KOPT-K1 (cell line): ENCODE results near the gene NCOA1.
"Not testable (repeated sequence)": the region's sequence is repeated elsewhere in the genome, so short reads cannot be mapped to it uniquely, and the experiment has no call there.

ENCODE experiments used
- H3K27ac ChIP-seq: fragments of 200-600 bp; sonication (generic); 2 replicates; pipeline ENCODE4 v1.5.1; 2016; ENCODE audit warnings: antibody characterized with exemption, mild to moderate bottlenecking, low read depth, low read length; ENCODE audit not compliant: poor library complexity, severe bottlenecking
- H3K36me3 ChIP-seq: fragments of 200-600 bp; sonication (generic); 2 replicates; pipeline ENCODE4 v1.5.1; 2017; ENCODE audit warnings: antibody characterized with exemption, mild to moderate bottlenecking, low read length, moderate library complexity; ENCODE audit not compliant: insufficient read depth
- H3K9me3 ChIP-seq: fragments of 200-600 bp; sonication (generic); 2 replicates; pipeline ENCODE4 v1.5.1; 2017; ENCODE audit warnings: antibody characterized with exemption, low read length, mild to moderate bottlenecking; ENCODE audit not compliant: insufficient read depth, poor library complexity, severe bottlenecking

NCOA1 gene

GRCh38 chr2:24659862-24660261 is 168.8 kb downstream of the NCOA1 start:
- no peak overlapping the region for H3K27ac ChIP-seq
- peaks cover 4% of the 10 kb centered on the region; the same call in 1 of the 2 replicates for H3K36me3 ChIP-seq
- no peaks in the 10 kb centered on the region for H3K9me3 ChIP-seq

DNA sequence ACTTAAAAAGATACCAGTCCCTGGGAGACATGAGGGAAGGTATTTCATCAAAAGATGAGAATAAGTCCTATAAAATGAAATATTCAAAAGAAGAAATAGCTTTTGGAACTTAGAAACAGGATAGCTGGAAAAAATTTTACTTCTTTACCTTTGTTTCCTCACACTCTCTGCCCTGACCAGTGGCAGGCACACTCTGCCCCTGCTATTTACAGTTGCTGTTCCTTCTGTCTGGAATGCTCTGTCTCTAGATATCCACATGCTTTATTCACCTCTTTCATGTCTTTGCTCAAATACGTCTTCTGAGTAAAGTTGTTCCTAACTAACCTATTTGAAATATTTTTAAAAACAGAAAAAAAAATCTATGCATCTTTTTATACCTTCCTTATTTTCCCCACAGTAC is 176.5 kb downstream of the NCOA1 start:
- Histone ChIP-seq H3K27ac (no peak overlapping the region), H3K36me3 (no peaks in the 10 kb centered on the region), H3K9me3 (no peaks in the 10 kb centered on the region)

DNA sequence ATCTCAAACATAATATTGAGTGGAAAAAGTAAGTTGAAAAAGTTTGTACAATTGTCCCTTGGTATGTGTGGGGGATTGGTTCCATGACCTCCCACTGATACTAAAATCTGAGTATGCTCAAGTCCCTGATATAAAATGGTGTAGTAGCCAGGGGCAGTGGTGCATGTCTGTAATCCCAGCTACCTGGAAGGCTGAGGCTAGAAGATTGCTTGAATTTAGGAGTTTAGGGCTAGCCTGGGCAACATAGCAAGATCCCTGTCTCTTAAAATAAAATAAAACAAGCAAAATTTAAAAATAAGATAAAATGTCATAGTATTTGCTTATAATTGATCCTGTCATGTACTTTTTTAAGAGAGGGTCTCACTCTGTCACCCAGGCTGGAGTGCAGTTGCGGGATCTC is 180.2 kb downstream of the NCOA1 start:
- H3K36me3 ChIP-seq: no peaks in the 10 kb centered on the region

DNA sequence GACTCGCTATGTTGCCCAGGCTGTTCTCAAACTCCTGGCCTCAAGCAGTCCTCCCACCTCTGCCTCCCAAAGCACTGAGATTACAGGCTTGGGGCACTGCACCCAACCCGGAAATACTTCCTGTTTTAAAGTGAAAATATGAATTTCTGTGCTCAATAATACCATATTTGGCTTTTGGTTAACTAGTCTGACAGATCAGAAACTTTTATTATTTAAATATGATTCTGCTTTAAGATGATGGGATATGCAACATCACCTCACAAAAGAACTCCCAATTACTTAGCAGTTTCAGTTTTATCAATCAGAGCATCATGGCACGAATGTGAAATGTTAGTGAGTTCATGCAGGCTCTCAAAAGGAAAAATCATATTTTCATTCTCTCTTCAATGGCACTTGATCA is 181.5 kb downstream of the NCOA1 start:
- H3K27ac ChIP-seq: no peak overlapping the region
- no peaks in the 10 kb centered on the region for H3K36me3 ChIP-seq
- H3K9me3 ChIP-seq: no peaks in the 10 kb centered on the region

More for the DNA sequence above, 180.2 kb downstream of the NCOA1 start:
- no peak overlapping the region for H3K27ac ChIP-seq
- H3K9me3 ChIP-seq: no peaks in the 10 kb centered on the region

- Histone ChIP-seq H3K27ac (no peak overlapping the region), H3K9me3 (no peaks in the 10 kb centered on the region), H3K36me3 (peaks cover 5% of the 10 kb centered on the region; the same call in 1 of the 2 replicates)
These were observed 184.3 kb downstream of the NCOA1 start for GRCh38 chr2:24675338-24675737.

DNA sequence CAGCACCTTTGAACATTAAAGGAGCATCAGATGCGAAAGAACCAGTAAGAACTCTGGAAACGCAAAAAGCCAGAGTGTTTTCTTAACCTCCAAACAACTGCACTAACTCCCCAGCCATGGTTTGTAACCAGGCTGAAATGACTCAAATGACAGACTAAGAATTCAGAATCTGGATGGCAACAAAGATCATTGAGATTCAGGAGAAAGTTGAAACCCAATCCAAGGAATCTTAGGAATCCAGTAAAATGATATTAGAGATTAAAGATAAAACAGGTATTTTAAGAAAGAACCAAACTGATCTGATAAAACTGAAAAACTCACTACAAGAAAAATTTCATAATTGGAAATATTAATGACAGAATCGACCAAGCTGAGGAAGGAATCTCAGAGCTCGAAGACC is 185.4 kb downstream of the NCOA1 start:
- Histone ChIP-seq H3K9me3 (no peaks in the 10 kb centered on the region), H3K36me3 (peaks cover 5% of the 10 kb centered on the region; the same call in 1 of the 2 replicates), H3K27ac (no peak overlapping the region)

- H3K27ac ChIP-seq, H3K9me3 ChIP-seq, H3K36me3 ChIP-seq: not testable (repeated sequence)
These were observed 187.0 kb downstream of the NCOA1 start for GRCh38 chr2:24678066-24678465.

- H3K27ac ChIP-seq: no peak overlapping the region
- H3K36me3 ChIP-seq: peaks cover 5% of the 10 kb centered on the region; the same call in 1 of the 2 replicates
- no peaks in the 10 kb centered on the region for H3K9me3 ChIP-seq
These were observed 189.1 kb downstream of the NCOA1 start for GRCh38 chr2:24680196-24680595.

DNA sequence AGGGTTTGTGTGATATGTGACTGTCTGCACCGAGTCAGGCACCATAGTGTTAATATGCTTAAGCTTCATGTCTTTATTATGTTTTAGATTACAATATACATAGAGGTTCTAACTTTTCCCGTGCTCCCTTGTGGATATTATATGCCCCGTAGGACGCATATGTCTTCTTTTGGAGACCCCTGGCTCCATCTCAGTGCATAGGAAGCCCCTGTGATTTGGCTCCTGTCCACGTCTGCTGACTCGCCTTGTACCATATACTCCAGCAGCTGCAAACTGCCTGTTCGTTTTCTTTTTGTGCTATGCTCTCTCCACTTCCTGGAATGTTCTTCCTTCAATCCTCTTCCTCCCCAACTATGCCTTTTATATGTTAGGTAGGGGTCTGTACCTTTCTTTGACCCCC is 191.2 kb downstream of the NCOA1 start:
- H3K36me3 ChIP-seq: peaks cover 5% of the 10 kb centered on the region; the same call in 1 of the 2 replicates
- no peaks in the 10 kb centered on the region for H3K9me3 ChIP-seq
- no peak overlapping the region for H3K27ac ChIP-seq

GRCh38 chr2:24683408-24683807 is 192.4 kb downstream of the NCOA1 start:
- peaks cover 5% of the 10 kb centered on the region; the same call in 1 of the 2 replicates for H3K36me3 ChIP-seq
- no peak overlapping the region for H3K27ac ChIP-seq
- H3K9me3 ChIP-seq: no peaks in the 10 kb centered on the region

DNA sequence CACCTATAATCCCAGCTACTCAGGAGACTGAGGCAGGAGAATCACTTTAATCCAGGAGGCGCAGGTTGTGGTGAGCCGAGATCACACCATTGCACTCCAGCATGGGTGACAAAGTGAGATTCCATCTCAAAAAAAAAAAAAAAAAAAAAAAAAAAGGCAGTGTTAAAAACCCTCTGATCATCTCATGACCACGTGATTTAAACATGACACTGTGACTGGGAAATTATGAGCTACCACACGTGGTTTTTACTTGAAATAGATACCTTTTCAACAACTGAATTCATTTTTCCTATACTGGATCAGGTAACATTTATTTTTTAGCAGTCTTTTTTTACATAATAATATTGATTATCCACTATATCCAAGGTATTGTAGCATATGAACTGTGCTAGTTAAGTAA is 199.5 kb downstream of the NCOA1 start:
- Histone ChIP-seq H3K27ac (no peak overlapping the region), H3K9me3 (no peaks in the 10 kb centered on the region), H3K36me3 (peaks cover 3% of the 10 kb centered on the region; the same call in 1 of the 2 replicates)

DNA sequence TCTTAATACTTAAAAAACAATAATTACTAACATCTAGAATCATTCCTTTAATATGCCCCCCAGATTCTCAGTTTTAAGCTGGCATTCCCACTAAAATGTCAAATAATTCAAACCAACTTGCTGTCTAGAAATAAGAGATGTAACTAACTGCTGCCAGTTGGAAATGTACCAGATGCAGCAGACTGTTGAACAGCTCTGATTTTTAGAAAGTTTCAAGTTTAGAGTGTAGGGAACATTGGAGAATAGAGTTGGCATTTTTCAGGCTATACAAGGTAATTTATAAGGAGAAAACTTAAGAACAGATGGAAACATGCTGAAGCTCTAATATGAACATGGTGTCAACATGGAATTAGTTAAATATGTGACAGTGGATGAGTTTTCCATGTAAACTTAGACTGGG is 200.8 kb downstream of the NCOA1 start:
- Histone ChIP-seq H3K36me3 (peaks cover 3% of the 10 kb centered on the region; the same call in 1 of the 2 replicates), H3K27ac (no peak overlapping the region), H3K9me3 (no peaks in the 10 kb centered on the region)

- Histone ChIP-seq H3K36me3 (peaks cover 10% of the 10 kb centered on the region), H3K27ac (no peak overlapping the region), H3K9me3 (no peaks in the 10 kb centered on the region)
These were observed 206.7 kb downstream of the NCOA1 start for GRCh38 chr2:24697792-24698191.

GRCh38 chr2:24702800-24703199 is 211.7 kb downstream of the NCOA1 start:
- peaks cover 15% of the 10 kb centered on the region for H3K36me3 ChIP-seq
- H3K27ac ChIP-seq: no peak overlapping the region

GRCh38 chr2:24704692-24705091 is 213.6 kb downstream of the NCOA1 start:
- Histone ChIP-seq H3K36me3 (peaks cover 17% of the 10 kb centered on the region; the same call in 1 of the 2 replicates), H3K27ac (no peak overlapping the region), H3K9me3 (no peaks in the 10 kb centered on the region)

More at GRCh38 chr2:24702800-24703199, 211.7 kb downstream of the NCOA1 start:
- no peaks in the 10 kb centered on the region for H3K9me3 ChIP-seq

DNA sequence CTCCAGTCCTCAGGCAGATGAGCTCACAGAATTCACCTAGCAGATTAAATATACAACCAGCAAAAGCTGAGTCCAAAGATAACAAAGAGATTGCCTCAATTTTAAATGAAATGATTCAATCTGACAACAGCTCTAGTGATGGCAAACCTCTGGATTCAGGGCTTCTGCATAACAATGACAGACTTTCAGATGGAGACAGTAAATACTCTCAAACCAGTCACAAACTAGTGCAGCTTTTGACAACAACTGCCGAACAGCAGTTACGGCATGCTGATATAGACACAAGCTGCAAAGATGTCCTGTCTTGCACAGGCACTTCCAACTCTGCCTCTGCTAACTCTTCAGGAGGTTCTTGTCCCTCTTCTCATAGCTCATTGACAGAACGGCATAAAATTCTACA is 216.1 kb downstream of the NCOA1 start:
- H3K27ac ChIP-seq: no peak overlapping the region
- no peaks in the 10 kb centered on the region for H3K9me3 ChIP-seq
- peaks cover 33% of the 10 kb centered on the region for H3K36me3 ChIP-seq
